Body of pancreas (tissue), 4 donors: Measurements from ENCODE around the gene SLC27A6. TPM values are rescaled to one million over a fixed set of nuclear protein-coding genes. Genes with fewer than 3 reads are reported as not detected.

Experiments
- ATAC-seq: fragments of 150-250 bp; one replicate; pipeline ENCODE4 v1.9.1; 2016
- DNase-seq, 4 donors: peaks; one replicate each; pipeline ENCODE4 v3.0.0-alpha.2; 2019
- H3K27ac ChIP-seq, 4 donors: fragments of 200-600 bp; sonication (generic); 1 replicate in 3 of 4; 2 replicates in 1 of 4; pipeline versions ENCODE4 v1.5.1 to v1.6.1; 2016 to 2019; ENCODE audit warnings: mild to moderate bottlenecking in 1 of 4, mixed read lengths in 1 of 4, moderate library complexity in 1 of 4
- H3K27me3 ChIP-seq, 2 donors: fragments of 200-600 bp; sonication (generic); one replicate each; pipeline ENCODE4 v1.6.0; 2016; ENCODE audit warnings: mild to moderate bottlenecking in 1 of 2
- H3K36me3 ChIP-seq, 2 donors: fragments of 200-600 bp; sonication (generic); replicated peaks in 1 of 2; 2 replicates each; pipeline ENCODE4 v1.5.1; 2016; ENCODE audit warnings: low read depth in 2 of 2; ENCODE audit not compliant: insufficient read depth in 1 of 2
- H3K4me1 ChIP-seq: fragments of 200-600 bp; sonication (generic); one replicate; pipeline ENCODE4 v1.6.0; 2016
- H3K4me3 ChIP-seq, 2 donors: fragments of 200-600 bp; sonication (generic); 1 replicate in 1 of 2; 2 replicates in 1 of 2; pipeline ENCODE4 v1.5.1; 2016 to 2019
- H3K9me3 ChIP-seq, 3 donors: fragments of 200-600 bp; sonication (generic); 1 replicate in 2 of 3; 2 replicates in 1 of 3; pipeline ENCODE4 v1.5.1; 2016
- POLR2A ChIP-seq, 3 donors: fragments of 450-650 bp; IDR thresholded peaks; one replicate each; pipeline ENCODE4 v1.6.1; 2016; ENCODE audit warnings: antibody characterized with exemption in 3 of 3, mild to moderate bottlenecking in 2 of 3
- WGBS, 2 donors: methylation state at CpG; one replicate each; pipeline ENCODE4 v1.1.5; 2017; 5-methylcytosine and 5-hydroxymethylcytosine counted together
- intact Hi-C: fragments of 100-400 bp; cut with DNase I; formaldehyde crosslinking; loops from one replicate; pipeline ENCODE4 v1.15.1; 2023
- total RNA-seq, 2 donors: library from RNA; depleted of rRNA; stranded (reverse); fragments of >200 nt; gene quantifications; one replicate each; pipeline ENCODE4 v1.1.0, GENCODE V29; 2016
- TF ChIP-seq, protein P1 (sequence below), 7 experiments: fragments of 450-650 bp in 4 of 7; fragments of 200-600 bp in 3 of 7; sonication (generic) in 3 of 7; IDR thresholded peaks; one replicate each; pipeline ENCODE4 v1.5.1; 2016 to 2019; ENCODE audit warnings: antibody characterized with exemption in 7 of 7

The SLC27A6 gene
- total RNA-seq, 2 donors from 2014 or later: 0.99 to 1.3 TPM

DNA sequence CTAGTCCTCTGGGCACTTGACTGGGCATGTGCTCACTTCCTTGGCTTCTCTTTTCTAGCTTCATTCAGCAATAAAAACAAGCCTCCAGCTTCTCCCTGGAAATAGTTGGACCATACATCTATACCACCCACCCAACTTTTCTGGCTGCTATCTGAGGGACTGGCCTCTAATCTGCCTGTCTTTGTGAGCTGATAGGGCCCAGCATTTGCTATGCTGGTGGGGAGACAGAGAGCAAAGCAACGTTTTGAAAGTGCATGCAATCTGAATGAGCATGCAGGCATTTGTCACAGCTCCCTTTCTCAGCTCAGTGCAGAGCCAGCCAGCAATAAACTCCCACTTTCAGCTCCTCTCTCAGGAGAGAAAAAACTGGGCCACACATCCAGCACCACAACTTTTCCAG lies 78.6 kb downstream of the SLC27A6 start:
- WGBS, 2 donors: 0 to 6% methylated on average over 1 of the region's 1 CpG
- intact Hi-C loops: no loop called here
- H3K9me3 ChIP-seq: no peaks in the 10 kb centered on the region
- no peaks in the 10 kb centered on the region for H3K27me3 ChIP-seq
- TF ChIP-seq POLR2A (IDR thresholded peaks at IDR 0.05): no peak
- TF ChIP-seq, protein P1, sequence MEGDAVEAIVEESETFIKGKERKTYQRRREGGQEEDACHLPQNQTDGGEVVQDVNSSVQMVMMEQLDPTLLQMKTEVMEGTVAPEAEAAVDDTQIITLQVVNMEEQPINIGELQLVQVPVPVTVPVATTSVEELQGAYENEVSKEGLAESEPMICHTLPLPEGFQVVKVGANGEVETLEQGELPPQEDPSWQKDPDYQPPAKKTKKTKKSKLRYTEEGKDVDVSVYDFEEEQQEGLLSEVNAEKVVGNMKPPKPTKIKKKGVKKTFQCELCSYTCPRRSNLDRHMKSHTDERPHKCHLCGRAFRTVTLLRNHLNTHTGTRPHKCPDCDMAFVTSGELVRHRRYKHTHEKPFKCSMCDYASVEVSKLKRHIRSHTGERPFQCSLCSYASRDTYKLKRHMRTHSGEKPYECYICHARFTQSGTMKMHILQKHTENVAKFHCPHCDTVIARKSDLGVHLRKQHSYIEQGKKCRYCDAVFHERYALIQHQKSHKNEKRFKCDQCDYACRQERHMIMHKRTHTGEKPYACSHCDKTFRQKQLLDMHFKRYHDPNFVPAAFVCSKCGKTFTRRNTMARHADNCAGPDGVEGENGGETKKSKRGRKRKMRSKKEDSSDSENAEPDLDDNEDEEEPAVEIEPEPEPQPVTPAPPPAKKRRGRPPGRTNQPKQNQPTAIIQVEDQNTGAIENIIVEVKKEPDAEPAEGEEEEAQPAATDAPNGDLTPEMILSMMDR (IDR thresholded peaks at IDR 0.05): no peak
- no peaks in the 10 kb centered on the region for H3K36me3 ChIP-seq
- DNase-seq (no peak), ATAC-seq (no peak)
- H3K4me1 ChIP-seq: no peaks in the 10 kb centered on the region
- no peak overlapping the region for H3K27ac ChIP-seq
- H3K4me3 ChIP-seq: no peak overlapping the region

DNA sequence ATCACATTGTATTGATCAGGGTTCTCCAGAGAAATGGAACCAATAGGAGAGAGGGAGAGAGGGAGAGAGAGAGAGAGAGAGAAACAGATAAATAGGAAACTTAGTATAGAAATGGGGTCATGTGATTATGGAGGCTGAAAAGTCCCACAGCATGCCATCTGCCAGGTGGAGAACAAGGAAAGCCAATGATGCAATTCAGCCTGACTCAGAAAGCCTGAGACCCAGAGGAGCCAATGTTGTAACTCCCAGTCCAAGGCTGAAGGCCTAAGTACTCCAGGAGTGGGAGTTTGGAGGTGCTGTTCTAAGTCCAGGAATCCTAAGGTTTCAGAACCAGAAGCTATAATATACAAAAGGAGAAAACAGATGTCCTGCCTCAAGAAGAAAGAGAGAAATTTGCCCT lies 80.9 kb downstream of the SLC27A6 start:
- intact Hi-C loops: no loop called here
- H3K36me3 ChIP-seq: no peaks in the 10 kb centered on the region
- H3K4me1 ChIP-seq: no peaks in the 10 kb centered on the region
- H3K27me3 ChIP-seq: no peaks in the 10 kb centered on the region
- H3K9me3 ChIP-seq: no peaks in the 10 kb centered on the region
- TF ChIP-seq, protein P1 (IDR thresholded peaks at IDR 0.05): no peak
- no peak for TF ChIP-seq POLR2A (IDR thresholded peaks at IDR 0.05)
- DNase-seq (no peak), ATAC-seq (no peak)
- H3K4me3 ChIP-seq: no peak overlapping the region
- H3K27ac ChIP-seq: no peak overlapping the region

DNA sequence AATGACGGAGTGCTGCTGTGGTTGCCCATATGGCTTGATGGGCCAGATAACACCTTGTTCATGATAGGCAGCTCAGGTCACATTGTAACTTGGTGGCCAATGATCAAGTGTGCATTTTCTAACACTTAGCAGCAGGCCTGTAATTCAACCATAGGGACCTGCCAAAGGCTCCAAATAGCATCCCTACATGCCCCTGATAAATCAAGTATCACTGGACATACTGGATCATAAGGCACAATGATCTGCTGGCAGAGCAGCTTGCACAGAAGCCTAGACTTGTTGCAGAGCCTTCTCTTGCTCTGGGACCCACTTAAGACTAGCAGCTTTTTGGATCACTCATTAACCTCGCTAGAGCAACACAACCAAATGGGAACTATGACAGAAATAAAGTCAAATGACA lies 83.2 kb downstream of the SLC27A6 start:
- Histone ChIP-seq H3K4me3 (no peak overlapping the region), H3K9me3 (no peaks in the 10 kb centered on the region), H3K36me3 (no peaks in the 10 kb centered on the region), H3K27me3 (no peaks in the 10 kb centered on the region), H3K27ac (no peak overlapping the region), H3K4me1 (no peaks in the 10 kb centered on the region)
- intact Hi-C loops: no loop called here
- TF ChIP-seq, protein P1 (IDR thresholded peaks at IDR 0.05): no peak
- no peak for TF ChIP-seq POLR2A (IDR thresholded peaks at IDR 0.05)
- ATAC-seq (no peak), DNase-seq (no peak)
- 34 to 63% methylated on average over 2 of the region's 2 CpGs for WGBS, 2 donors

DNA sequence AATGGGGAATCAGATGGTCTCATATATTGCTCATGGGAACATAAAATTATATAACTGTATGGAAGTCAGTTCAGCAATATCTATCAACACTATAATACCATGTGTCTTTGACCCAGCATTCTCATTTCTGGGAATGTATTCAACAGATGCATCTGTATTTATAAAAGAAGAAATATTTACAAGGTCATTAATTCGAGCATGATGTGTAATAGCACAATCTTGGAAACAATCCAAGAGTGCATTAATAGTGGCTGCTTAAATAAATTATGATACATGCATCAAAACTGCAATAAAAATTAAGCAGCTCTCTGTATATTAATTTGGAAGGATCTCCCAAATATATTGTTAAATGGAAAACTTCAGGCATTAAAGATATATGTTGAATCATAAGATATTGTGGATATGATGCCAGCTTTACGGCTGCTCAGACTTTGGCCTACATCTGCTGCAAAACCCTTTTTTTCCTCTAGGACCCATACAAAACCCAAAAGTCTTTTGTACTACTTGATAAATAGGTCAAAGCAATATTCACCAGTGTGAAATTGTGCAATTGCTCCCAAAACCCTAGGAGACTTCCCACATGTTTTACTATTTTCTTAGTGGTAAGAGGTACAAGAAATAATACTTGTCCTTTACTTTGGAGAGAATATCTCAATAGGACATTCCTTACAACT lies 84.0 kb downstream of the SLC27A6 start:
- H3K4me3 ChIP-seq: no peak overlapping the region
- H3K27ac ChIP-seq: no peak overlapping the region
- H3K9me3 ChIP-seq: no peaks in the 10 kb centered on the region
- ATAC-seq: no peak
- H3K27me3 ChIP-seq: no peaks in the 10 kb centered on the region
- no peaks in the 10 kb centered on the region for H3K4me1 ChIP-seq
- no peak for DNase-seq
- TF ChIP-seq POLR2A (IDR thresholded peaks at IDR 0.05): no peak
- TF ChIP-seq, protein P1 (IDR thresholded peaks at IDR 0.05): no peak
- 47 to 51% methylated on average over 2 of the region's 2 CpGs for WGBS, 2 donors
- H3K36me3 ChIP-seq: no peaks in the 10 kb centered on the region
- intact Hi-C loops: no loop called here

DNA sequence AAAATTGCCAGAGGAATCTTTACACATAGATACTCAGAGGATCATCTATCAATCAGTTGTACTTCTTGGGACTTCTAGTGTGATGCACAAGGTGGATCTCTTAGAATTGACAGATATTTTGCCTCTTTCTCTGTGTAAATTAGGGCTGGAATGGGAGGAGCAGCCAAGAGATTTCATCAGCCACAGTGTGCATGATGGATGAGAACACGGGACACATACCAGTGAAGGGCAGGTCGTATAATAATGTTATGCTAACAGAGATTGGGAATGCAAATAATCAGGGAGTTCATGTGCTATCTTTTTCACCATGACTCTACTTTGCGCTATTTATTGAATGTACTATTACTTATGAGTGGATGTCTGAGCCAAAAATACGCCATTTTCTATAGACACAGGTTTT lies 86.0 kb downstream of the SLC27A6 start:
- H3K9me3 ChIP-seq: no peaks in the 10 kb centered on the region
- no peaks in the 10 kb centered on the region for H3K4me1 ChIP-seq
- H3K4me3 ChIP-seq: no peak overlapping the region
- 26 to 52% methylated on average over 4 of the region's 4 CpGs for WGBS, 2 donors
- no peaks in the 10 kb centered on the region for H3K27me3 ChIP-seq
- no peak for ATAC-seq
- no peak overlapping the region for H3K27ac ChIP-seq
- intact Hi-C loops: no loop called here
- TF ChIP-seq, protein P1 (IDR thresholded peaks at IDR 0.05): no peak
- no peak for TF ChIP-seq POLR2A (IDR thresholded peaks at IDR 0.05)
- no peak for DNase-seq
- H3K36me3 ChIP-seq: no peaks in the 10 kb centered on the region
